Muscle of leg (tissue), 11 donors: ENCODE measurements around the gene FBLN2. TPM values are rescaled to one million over a fixed set of nuclear protein-coding genes. Genes with fewer than 3 reads are reported as not detected.

Source experiments
- DNase-seq: peaks from one replicate; pipeline ENCODE4 v3.0.0; 2013
- H3K27ac ChIP-seq: one replicate; pipeline ENCODE4 v1.5.1; 2013; ENCODE audit warnings: mild to moderate bottlenecking, low read length, control low read depth
- H3K27me3 ChIP-seq: one replicate; pipeline ENCODE4 v1.6.1; 2013; ENCODE audit warnings: low read length; ENCODE audit not compliant: control insufficient read depth, insufficient read depth
- H3K36me3 ChIP-seq: one replicate; pipeline ENCODE4 v1.6.1; 2013; ENCODE audit warnings: low read length; ENCODE audit not compliant: control insufficient read depth, insufficient read depth
- H3K4me1 ChIP-seq: one replicate; pipeline ENCODE4 v1.6.1; 2013; ENCODE audit warnings: low read length; ENCODE audit not compliant: control insufficient read depth, insufficient read depth
- H3K4me3 ChIP-seq: one replicate; pipeline ENCODE4 v1.5.1; 2013; ENCODE audit warnings: low read length, control low read depth
- H3K9me3 ChIP-seq: replicated peaks from 2 replicates; pipeline ENCODE4 v1.6.1; 2013; ENCODE audit warnings: low read depth, low read length; ENCODE audit not compliant: control insufficient read depth
- WGBS: methylation state at CpG from one replicate; pipeline ENCODE4 v1.1.5; 2013; ENCODE audit warnings: missing lambda C conversion rate; ENCODE audit not compliant: insufficient coverage; 5-methylcytosine and 5-hydroxymethylcytosine counted together
- polyA plus RNA-seq, 8 donors: library from polyadenylated mRNA; unstranded; fragments of 120-200 nt; gene quantifications; one replicate each; pipeline versions ENCODE4 v1.2.1 to v1.2.3, GENCODE V29; 2013; ENCODE audit warnings: inconsistent platforms in 1 of 8, low replicate concordance in 1 of 8; ENCODE audit not compliant: insufficient read length in 8 of 8, insufficient read depth in 1 of 8
- total RNA-seq: library from RNA; stranded (reverse); fragments of 120-200 nt; gene quantifications from one replicate; pipeline ENCODE4 v1.2.4, GENCODE V29; 2013

FBLN2 gene
- total and polyA plus RNA-seq, 9 donors: 24.4 to 78.6 (median 61.1) TPM

DNA sequence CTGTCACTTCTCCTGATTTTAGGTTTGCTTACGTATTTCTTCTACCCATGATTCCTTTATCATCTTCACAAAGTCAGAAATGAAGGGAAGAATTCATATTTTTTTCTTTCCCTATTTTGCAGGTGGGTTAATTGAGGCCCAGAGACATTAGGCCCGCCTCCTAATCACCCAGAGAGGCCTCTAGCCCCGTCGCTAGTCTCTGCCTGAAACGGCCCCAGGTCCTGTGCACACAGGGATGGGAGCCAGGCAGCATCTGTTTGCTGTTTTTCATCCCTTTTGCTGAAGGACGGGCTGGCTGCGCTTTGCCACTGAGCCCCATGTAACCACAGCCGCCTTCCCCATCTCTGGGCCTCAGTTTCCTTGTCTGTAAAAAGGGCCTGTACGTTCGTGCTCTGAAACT is 135.9 kb downstream of the FBLN2 start:
- WGBS: 27% methylated on average over 6 of the region's 10 CpGs
- Histone ChIP-seq H3K4me3 (no peak overlapping the region), H3K4me1 (peaks cover 25% of the 10 kb centered on the region), H3K27me3 (peaks cover 16% of the 10 kb centered on the region), H3K9me3 (no peaks in the 10 kb centered on the region), H3K27ac (no peak overlapping the region), H3K36me3 (no peaks in the 10 kb centered on the region)
- no peak for DNase-seq

DNA sequence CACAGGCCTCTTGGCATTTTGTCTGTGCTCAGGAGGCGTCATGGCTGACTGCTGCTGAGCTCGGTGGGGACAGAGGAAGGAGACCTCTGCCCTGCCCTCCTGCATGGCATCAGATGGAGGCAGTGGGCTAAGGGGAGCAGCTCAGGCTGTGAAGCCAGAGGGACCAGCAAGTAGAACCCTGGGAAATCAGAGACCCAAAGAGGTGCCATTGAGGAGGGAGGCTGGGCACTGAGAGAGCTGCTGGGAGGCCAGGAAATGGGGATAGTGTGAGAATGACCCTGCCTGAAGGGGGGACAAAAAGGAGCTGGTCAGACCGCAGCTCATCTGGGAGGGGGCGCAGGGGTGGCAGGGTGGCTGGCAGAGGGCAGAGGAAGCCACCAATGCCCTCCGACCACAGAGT is 136.8 kb downstream of the FBLN2 start:
- Histone ChIP-seq H3K9me3 (no peaks in the 10 kb centered on the region), H3K36me3 (no peaks in the 10 kb centered on the region), H3K4me1 (peaks cover 33% of the 10 kb centered on the region), H3K27ac (no peak overlapping the region), H3K27me3 (peaks cover 11% of the 10 kb centered on the region), H3K4me3 (no peak overlapping the region)
- DNase-seq: no peak
- 79% methylated on average over 5 of the region's 5 CpGs for WGBS

DNA sequence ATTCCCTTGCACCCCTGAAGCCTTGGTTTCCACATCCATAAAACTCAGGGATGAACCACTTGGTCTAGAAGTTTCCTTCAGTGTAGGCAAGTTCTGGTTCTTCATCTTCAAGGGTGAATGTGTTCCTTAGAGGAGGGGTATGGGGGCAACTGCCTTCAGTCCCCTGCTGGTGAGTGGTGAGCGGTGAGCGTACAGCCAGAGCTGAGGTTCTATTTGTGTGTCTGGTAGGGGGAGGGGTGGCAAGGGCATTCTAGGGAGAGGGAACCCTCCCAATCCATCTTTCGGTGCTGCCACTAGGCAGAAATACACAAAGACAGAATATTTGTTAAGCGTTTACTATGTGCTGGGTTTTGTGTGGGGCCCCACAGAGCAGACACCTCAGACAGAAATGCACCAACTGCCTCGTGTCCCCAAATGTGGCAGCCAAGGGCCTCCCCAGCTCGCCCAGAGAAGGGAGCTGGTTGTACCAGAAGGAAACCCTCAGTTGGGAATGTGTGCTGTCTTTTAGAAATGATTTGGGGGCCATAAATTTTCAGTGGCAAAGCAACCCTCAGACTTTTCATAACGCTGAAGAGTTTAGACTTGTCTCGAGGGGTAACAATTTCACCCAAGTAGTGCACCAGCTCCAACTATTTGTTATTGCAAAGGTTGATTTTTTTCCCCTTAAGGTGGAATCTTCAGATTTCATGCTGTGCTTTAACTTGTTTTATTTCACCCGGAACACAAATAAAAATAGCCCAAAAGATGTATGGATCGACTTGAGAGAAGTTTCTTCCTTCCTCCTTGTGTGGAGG is 137.6 kb downstream of the FBLN2 start:
- no peak overlapping the region for H3K4me3 ChIP-seq
- no peaks in the 10 kb centered on the region for H3K9me3 ChIP-seq
- peaks cover 11% of the 10 kb centered on the region for H3K27me3 ChIP-seq
- WGBS: no CpG with 5 or more reads among the region's 10 CpGs
- no peaks in the 10 kb centered on the region for H3K36me3 ChIP-seq
- no peak overlapping the region for H3K27ac ChIP-seq
- H3K4me1 ChIP-seq: peaks cover 38% of the 10 kb centered on the region
- DNase-seq: no peak

GRCh38 chr3:13687517-13687943 is 138.6 kb downstream of the FBLN2 start:
- Histone ChIP-seq H3K4me3 (no peak overlapping the region), H3K27ac (no peak overlapping the region), H3K4me1 (peaks cover 38% of the 10 kb centered on the region), H3K9me3 (peaks cover 3% of the 10 kb centered on the region), H3K36me3 (no peaks in the 10 kb centered on the region), H3K27me3 (peaks cover 11% of the 10 kb centered on the region)
- WGBS: 28% methylated on average over 2 of the region's 5 CpGs
- DNase-seq: peak; percentile 30

Other genes starting within 250 kb of the FBLN2 start
- 4.5 TPM for gene NUP210, start 128.8 kb upstream of the FBLN2 start, total RNA-seq
- 10 to 100 TPM in 1 of 8 donors, 1 to 10 TPM in 7; 5.5 to 10.7 (median 7.8) TPM for gene NUP210, start 128.8 kb upstream of the FBLN2 start, polyA plus RNA-seq
- gene HDAC11, start 68.8 kb upstream of the FBLN2 start, total RNA-seq: 14.9 TPM
- 10 to 100 TPM; 16.4 to 20.2 (median 17.6) TPM for gene HDAC11, start 68.8 kb upstream of the FBLN2 start, polyA plus RNA-seq